Stomach (tissue), 9 donors: Measurements from ENCODE around the gene ABAT. TPM values are rescaled to one million over a fixed set of nuclear protein-coding genes. Genes with fewer than 3 reads are reported as not detected.

Source experiments
- DNase-seq, 2 donors: peaks; one replicate each; pipeline versions ENCODE4 v3.0.0 to v3.0.0-alpha.2; 2013 to 2019
- H3K27ac ChIP-seq, 5 donors: fragments of 200-600 bp in 4 of 5; sonication (generic) in 4 of 5; one replicate each; pipeline ENCODE4 v1.5.1; 2013 to 2019; ENCODE audit warnings: mild to moderate bottlenecking in 1 of 5, moderate library complexity in 1 of 5
- H3K27me3 ChIP-seq, 3 donors: fragments of 200-600 bp; sonication (generic); one replicate each; pipeline ENCODE4 v1.5.1; 2017 to 2019; ENCODE audit warnings: mixed run types in 1 of 3
- H3K36me3 ChIP-seq, 4 donors: fragments of 200-600 bp; sonication (generic); 1 replicate in 3 of 4; 2 replicates in 1 of 4; pipeline ENCODE4 v1.5.1; 2016 to 2019
- H3K4me1 ChIP-seq, 4 donors: fragments of 200-600 bp; sonication (generic); one replicate each; pipeline ENCODE4 v1.5.1; 2016 to 2019
- H3K4me3 ChIP-seq, 4 donors: fragments of 200-600 bp; sonication (generic) in 3 of 4; one replicate each; pipeline ENCODE4 v1.5.1; 2016 to 2019; ENCODE audit warnings: mild to moderate bottlenecking in 1 of 4
- H3K9me3 ChIP-seq, 4 donors: fragments of 200-600 bp; sonication (generic); one replicate each; pipeline ENCODE4 v1.5.1; 2016 to 2019
- CTCF ChIP-seq, 7 experiments: fragments of 450-650 bp in 4 of 7; fragments of 200-600 bp in 3 of 7; sonication (generic) in 3 of 7; IDR thresholded peaks; one replicate each; pipeline ENCODE4 v1.5.1; 2016 to 2019; ENCODE audit warnings: antibody characterized with exemption in 7 of 7, control low read depth in 2 of 7, mild to moderate bottlenecking in 1 of 7
- EP300 ChIP-seq: sonication (generic); formaldehyde crosslinking; IDR thresholded peaks from one replicate; pipeline ENCODE4 v1.6.1; 2017; ENCODE audit warnings: antibody characterized with exemption
- POLR2A ChIP-seq, 4 donors: fragments of 450-650 bp; IDR thresholded peaks; one replicate each; pipeline ENCODE4 v1.6.1; 2016; ENCODE audit warnings: antibody characterized with exemption in 4 of 4, control low read depth in 2 of 4, mild to moderate bottlenecking in 1 of 4, moderate library complexity in 1 of 4
- POLR2AphosphoS5 ChIP-seq, 3 donors: sonication (generic); formaldehyde crosslinking; IDR thresholded peaks; one replicate each; pipeline ENCODE4 v1.6.1; 2016; ENCODE audit warnings: antibody characterized with exemption in 3 of 3
- WGBS, 5 donors: extraction: QIAGEN DNeasy Blood & Tissue Kit in 3 of 5; methylation state at CpG; one replicate each; pipeline versions ENCODE4 v1.1.5 to v1.1.7; 2013 to 2018; 5-methylcytosine and 5-hydroxymethylcytosine counted together
- intact Hi-C: fragments of 100-400 bp; cut with DNase I; formaldehyde crosslinking; loops from one replicate; pipeline ENCODE4 v1.15.1; 2023; ENCODE audit warnings: low total_unique reads
- polyA plus RNA-seq, 3 donors: library from polyadenylated mRNA; stranded (reverse); fragments of 200-250 nt; gene quantifications; one replicate each; pipeline ENCODE4 v1.2.3, GENCODE V29; 2013
- total RNA-seq, 5 donors: library from RNA; depleted of rRNA; stranded (reverse); fragments of >200 nt; gene quantifications; one replicate each; pipeline versions ENCODE4 v1.1.0 to v1.2.3, GENCODE V29; 2014 to 2016
- donor health status: healthy with polysubstance abuse.
- donor health status: Bipolar disorder and iron deficiency.
- donor health status: healthy.

The ABAT gene
- total and polyA plus RNA-seq, 8 donors: 2.9 to 10.3 (median 5.3) TPM

DNA sequence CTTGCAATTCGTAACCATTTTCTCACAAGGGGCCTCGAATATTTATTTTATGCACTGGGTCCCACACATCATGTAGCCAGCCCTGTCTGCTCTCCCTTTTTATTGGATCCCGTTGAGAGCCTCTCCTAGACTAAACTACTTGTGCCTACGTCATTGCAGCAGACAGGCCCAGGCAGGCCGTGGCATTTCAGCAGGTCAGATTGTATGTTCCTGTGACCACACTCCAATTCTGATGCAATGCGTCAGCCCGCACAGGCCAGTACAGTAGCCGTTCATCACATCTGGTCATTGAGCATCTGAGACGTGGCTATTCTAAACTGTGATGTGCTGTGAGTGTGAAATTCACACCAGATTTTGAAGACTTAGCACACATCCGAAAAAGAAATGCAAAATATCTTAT, 42.2 kb downstream of the ABAT start:
- no peak for TF ChIP-seq EP300
- TF ChIP-seq POLR2A (IDR thresholded peaks at IDR 0.05): no peak
- TF ChIP-seq CTCF (IDR thresholded peaks at IDR 0.05): no peak
- TF ChIP-seq POLR2AphosphoS5 (IDR thresholded peaks at IDR 0.05): no peak
- no peaks in the 10 kb centered on the region for H3K27me3 ChIP-seq
- no peaks in the 10 kb centered on the region for H3K4me1 ChIP-seq
- intact Hi-C loops: no loop called here
- WGBS, 5 donors: 86 to 95% (median 91%) methylated on average over 10 of the region's 10 CpGs
- H3K9me3 ChIP-seq: peaks cover 0 to 16% (median 3%) of the 10 kb centered on the region in 4 donors
- H3K36me3 ChIP-seq: peaks cover 0 to 19% (median 3%) of the 10 kb centered on the region in 4 donors
- H3K27ac ChIP-seq: no peak overlapping the region
- DNase-seq: no peak
- H3K4me3 ChIP-seq: no peak overlapping the region

DNA sequence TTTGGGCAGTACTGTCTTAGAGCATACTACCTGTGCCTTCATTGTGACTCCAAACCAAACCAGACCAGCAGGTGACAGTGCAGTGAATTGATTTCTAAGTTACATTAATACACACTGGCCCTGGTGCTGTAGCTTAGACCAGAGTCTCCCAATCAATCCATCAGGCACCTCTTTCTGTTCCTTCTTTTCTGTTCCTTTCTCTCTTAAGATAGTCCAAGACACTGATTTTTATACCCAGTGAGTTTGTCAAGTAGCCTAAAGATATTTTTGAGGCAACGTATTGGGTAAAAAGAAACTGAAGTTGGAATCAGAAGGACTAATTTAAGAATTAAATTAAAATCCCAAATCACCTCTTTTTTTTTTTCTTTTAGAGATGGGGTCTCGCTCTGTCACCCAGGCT, 43.1 kb downstream of the ABAT start:
- no peak overlapping the region for H3K27ac ChIP-seq
- no peaks in the 10 kb centered on the region for H3K27me3 ChIP-seq
- intact Hi-C loops: no loop called here
- peaks cover 0 to 19% (median 3%) of the 10 kb centered on the region in 4 donors for H3K36me3 ChIP-seq
- H3K4me3 ChIP-seq: no peak overlapping the region
- no peak for DNase-seq
- WGBS, 5 donors: 84 to 100% (median 94%) methylated on average over 2 of the region's 2 CpGs
- peaks cover 0 to 16% (median 3%) of the 10 kb centered on the region in 4 donors for H3K9me3 ChIP-seq
- TF ChIP-seq POLR2AphosphoS5 (IDR thresholded peaks at IDR 0.05) (no peak), POLR2A (IDR thresholded peaks at IDR 0.05) (no peak), CTCF (IDR thresholded peaks at IDR 0.05) (no peak), EP300 (no peak)
- no peaks in the 10 kb centered on the region for H3K4me1 ChIP-seq

GRCh38 chr16:8717892-8718415, 43.5 kb downstream of the ABAT start:
- intact Hi-C loops: no loop called here
- Histone ChIP-seq H3K36me3 (peaks cover 0 to 19% (median 3%) of the 10 kb centered on the region in 4 donors), H3K9me3 (peaks cover 0 to 16% (median 3%) of the 10 kb centered on the region in 4 donors), H3K4me3 (no peak overlapping the region), H3K27ac (no peak overlapping the region), H3K4me1 (no peaks in the 10 kb centered on the region), H3K27me3 (no peaks in the 10 kb centered on the region)
- DNase-seq: no peak
- 94 to 99% (median 97%) methylated on average over 5 of the region's 5 CpGs for WGBS, 5 donors
- no peak for TF ChIP-seq POLR2AphosphoS5 (IDR thresholded peaks at IDR 0.05)
- no peak for TF ChIP-seq CTCF (IDR thresholded peaks at IDR 0.05)
- TF ChIP-seq POLR2A (IDR thresholded peaks at IDR 0.05): no peak
- TF ChIP-seq EP300: no peak

- peaks cover 0 to 16% (median 3%) of the 10 kb centered on the region in 4 donors for H3K9me3 ChIP-seq
- no peaks in the 10 kb centered on the region for H3K4me1 ChIP-seq
- TF ChIP-seq CTCF (IDR thresholded peaks at IDR 0.05) (no peak), POLR2AphosphoS5 (IDR thresholded peaks at IDR 0.05) (no peak), POLR2A (IDR thresholded peaks at IDR 0.05) (no peak), EP300 (no peak)
- H3K4me3 ChIP-seq: no peak overlapping the region
- intact Hi-C loops: no loop called here
- DNase-seq: peak in 1 of 2 donors; percentile 17
- H3K36me3 ChIP-seq: peaks cover 0 to 17% (median 3%) of the 10 kb centered on the region in 4 donors
- H3K27ac ChIP-seq: no peak overlapping the region
- WGBS, 5 donors: 35 to 63% (median 45%) methylated on average over 19 of the region's 19 CpGs
- no peaks in the 10 kb centered on the region for H3K27me3 ChIP-seq
Observed at GRCh38 chr16:8718851-8719680, 44.6 kb downstream of the ABAT start.
